Thyroid gland (tissue), 4 donors: Measurements from ENCODE around the gene APBA1. TPM values are rescaled to one million over a fixed set of nuclear protein-coding genes. Genes with fewer than 3 reads are reported as not detected.

ENCODE experiments used
- DNase-seq, 2 donors: peaks; one replicate each; pipeline ENCODE4 v3.0.0-alpha.2; 2019
- H3K27ac ChIP-seq, 3 donors: fragments of 200-600 bp; sonication (generic); 1 replicate in 2 of 3; 2 replicates in 1 of 3; pipeline ENCODE4 v1.5.1; 2016 to 2019; ENCODE audit warnings: mild to moderate bottlenecking in 1 of 3, moderate library complexity in 1 of 3
- H3K27me3 ChIP-seq: fragments of 200-600 bp; sonication (generic); one replicate; pipeline ENCODE4 v1.5.1; 2019
- H3K36me3 ChIP-seq, 2 donors: fragments of 200-600 bp; sonication (generic); one replicate each; pipeline ENCODE4 v1.5.1; 2016 to 2019
- H3K4me1 ChIP-seq, 2 donors: fragments of 200-600 bp; sonication (generic); one replicate each; pipeline ENCODE4 v1.5.1; 2017 to 2019
- H3K4me3 ChIP-seq, 3 donors: fragments of 200-600 bp; sonication (generic); replicated peaks in 1 of 3; 1 replicate in 2 of 3; 2 replicates in 1 of 3; pipeline ENCODE4 v1.5.1; 2016; ENCODE audit warnings: mild to moderate bottlenecking in 1 of 3
- H3K9me3 ChIP-seq: fragments of 200-600 bp; sonication (generic); one replicate; pipeline ENCODE4 v1.5.1; 2017
- CTCF ChIP-seq, 6 experiments: fragments of 200-600 bp in 3 of 6; fragments of 450-650 bp in 3 of 6; sonication (generic) in 3 of 6; IDR thresholded peaks; one replicate each; pipeline ENCODE4 v1.5.1; 2016 to 2019; ENCODE audit warnings: antibody characterized with exemption in 6 of 6, mild to moderate bottlenecking in 2 of 6, inconsistent platforms in 1 of 6, moderate library complexity in 1 of 6
- POLR2A ChIP-seq, 2 donors: fragments of 450-650 bp; IDR thresholded peaks; one replicate each; pipeline ENCODE4 v1.6.1; 2017; ENCODE audit warnings: antibody characterized with exemption in 2 of 2, mild to moderate bottlenecking in 2 of 2, moderate library complexity in 1 of 2
- WGBS, 2 donors: methylation state at CpG; one replicate each; pipeline ENCODE4 v1.1.5; 2017; 5-methylcytosine and 5-hydroxymethylcytosine counted together
- intact Hi-C: fragments of 100-400 bp; cut with DNase I; formaldehyde crosslinking; loops from one replicate; pipeline ENCODE4 v1.15.1; 2023
- total RNA-seq, 4 donors: library from RNA; depleted of rRNA; stranded (reverse); fragments of >200 nt; gene quantifications; one replicate each; pipeline ENCODE4 v1.2.3, GENCODE V29; 2016

The APBA1 gene
- total RNA-seq, 4 donors from 2014 or later, result 2.8 to 11.2 (median 3.8) TPM

DNA sequence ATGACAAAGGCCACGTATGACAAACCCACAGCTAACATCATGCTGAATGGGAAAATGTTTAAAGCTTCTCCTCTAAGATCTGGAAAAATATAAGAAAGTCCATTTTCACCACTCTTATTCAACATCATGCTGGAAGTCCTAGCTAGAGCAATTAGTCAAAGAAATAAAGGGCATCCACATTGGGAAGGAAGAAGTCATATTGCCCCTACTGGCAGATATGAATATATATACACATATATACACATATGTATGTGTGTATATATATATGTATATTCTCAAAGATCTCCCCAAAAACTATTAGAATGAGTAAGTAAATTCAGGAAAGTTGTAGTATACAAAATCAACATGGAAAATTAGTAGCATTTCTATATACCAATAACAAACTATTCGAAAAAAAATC, 17.1 kb downstream of the APBA1 start:
- peaks cover 0 to 5% of the 10 kb centered on the region in 2 donors for H3K4me1 ChIP-seq
- no peaks in the 10 kb centered on the region for H3K36me3 ChIP-seq
- H3K27me3 ChIP-seq, result peaks cover 4% of the 10 kb centered on the region
- no peak overlapping the region for H3K27ac ChIP-seq
- H3K4me3 ChIP-seq, result no peak overlapping the region
- H3K9me3 ChIP-seq, result no peaks in the 10 kb centered on the region
- no peak for TF ChIP-seq CTCF (IDR thresholded peaks at IDR 0.05)
- TF ChIP-seq POLR2A (IDR thresholded peaks at IDR 0.05), result no peak
- intact Hi-C loops, result no loop called here
- no peak for DNase-seq
- WGBS, 2 donors, result 96 to 97% methylated on average over 2 of the region's 2 CpGs

- WGBS, 2 donors, result 57 to 87% methylated on average over 1 of the region's 1 CpG
- Histone ChIP-seq H3K9me3 (no peaks in the 10 kb centered on the region), H3K4me3 (no peak overlapping the region), H3K27me3 (peaks cover 4% of the 10 kb centered on the region), H3K27ac (no peak overlapping the region), H3K36me3 (no peaks in the 10 kb centered on the region), H3K4me1 (peaks cover 0 to 11% of the 10 kb centered on the region in 2 donors)
- intact Hi-C loops, result no loop called here
- no peak for DNase-seq
- no peak for TF ChIP-seq CTCF (IDR thresholded peaks at IDR 0.05)
- TF ChIP-seq POLR2A (IDR thresholded peaks at IDR 0.05), result no peak
Observed at GRCh38 chr9:69653261-69653660, 18.9 kb downstream of the APBA1 start.

GRCh38 chr9:69649566-69650250, 22.5 kb downstream of the APBA1 start:
- Histone ChIP-seq H3K4me1 (peaks cover 0 to 16% of the 10 kb centered on the region in 2 donors), H3K27me3 (peaks cover 4% of the 10 kb centered on the region), H3K36me3 (no peaks in the 10 kb centered on the region), H3K27ac (no peak overlapping the region), H3K9me3 (no peaks in the 10 kb centered on the region), H3K4me3 (no peak overlapping the region)
- intact Hi-C loops, result no loop called here
- TF ChIP-seq CTCF (IDR thresholded peaks at IDR 0.05) (no peak), POLR2A (IDR thresholded peaks at IDR 0.05) (no peak)
- no peak for DNase-seq
- WGBS, 2 donors, result 49% methylated on average over 4 of the region's 4 CpGs

DNA sequence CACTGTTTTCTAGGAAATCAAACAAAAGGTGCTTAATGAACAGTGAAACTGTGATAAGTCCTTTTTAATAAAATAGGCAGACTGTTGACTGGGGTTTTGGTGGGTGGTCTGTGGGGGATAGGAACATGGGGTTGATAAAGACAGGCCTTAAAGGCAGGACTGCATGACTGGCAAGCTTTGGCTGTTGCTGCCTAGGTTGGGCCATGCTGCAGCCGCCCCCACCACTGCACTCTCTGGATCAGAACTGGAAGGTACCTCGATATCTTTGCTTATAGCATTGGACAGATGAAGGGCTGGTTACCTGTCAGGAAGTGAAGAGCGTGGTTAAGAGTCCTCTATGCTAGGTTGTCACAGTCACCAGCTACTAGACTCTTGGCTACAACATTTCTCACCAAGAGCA, 24.4 kb downstream of the APBA1 start:
- intact Hi-C loops, result no loop called here
- Histone ChIP-seq H3K36me3 (no peaks in the 10 kb centered on the region), H3K9me3 (no peaks in the 10 kb centered on the region), H3K4me3 (no peak overlapping the region), H3K4me1 (peaks cover 0 to 16% of the 10 kb centered on the region in 2 donors), H3K27me3 (peaks cover 4% of the 10 kb centered on the region), H3K27ac (no peak overlapping the region)
- 90 to 98% methylated on average over 3 of the region's 3 CpGs for WGBS, 2 donors
- DNase-seq, result no peak
- no peak for TF ChIP-seq POLR2A (IDR thresholded peaks at IDR 0.05)
- TF ChIP-seq CTCF (IDR thresholded peaks at IDR 0.05), result no peak

GRCh38 chr9:69646810-69647209, 25.4 kb downstream of the APBA1 start:
- Histone ChIP-seq H3K4me1 (peaks cover 0 to 16% of the 10 kb centered on the region in 2 donors), H3K9me3 (no peaks in the 10 kb centered on the region), H3K4me3 (no peak overlapping the region), H3K27me3 (peaks cover under 1% of the 10 kb centered on the region), H3K36me3 (no peaks in the 10 kb centered on the region), H3K27ac (no peak overlapping the region)
- no peak for TF ChIP-seq CTCF (IDR thresholded peaks at IDR 0.05)
- TF ChIP-seq POLR2A (IDR thresholded peaks at IDR 0.05), result no peak
- 85 to 94% methylated on average over 3 of the region's 3 CpGs for WGBS, 2 donors
- no peak for DNase-seq
- intact Hi-C loops, result no loop called here
